Esophagus squamous epithelium (tissue), 4 donors: ENCODE results near the gene LRRN3.

Experiments used
- POLR2A ChIP-seq, 4 donors: fragments of 450-650 bp; IDR thresholded peaks; one replicate each; pipeline ENCODE4 v1.6.1; 2017; ENCODE audit warnings: antibody characterized with exemption in 4 of 4, mild to moderate bottlenecking in 4 of 4, moderate library complexity in 3 of 4
- TF ChIP-seq, protein P1 (sequence below), 6 experiments: fragments of 450-650 bp in 4 of 6; fragments of 200-600 bp in 2 of 6; sonication (generic) in 2 of 6; IDR thresholded peaks; one replicate each; pipeline ENCODE4 v1.5.1; 2016 to 2019; ENCODE audit warnings: antibody characterized with exemption in 6 of 6, mild to moderate bottlenecking in 4 of 6, moderate library complexity in 4 of 6

DNA sequence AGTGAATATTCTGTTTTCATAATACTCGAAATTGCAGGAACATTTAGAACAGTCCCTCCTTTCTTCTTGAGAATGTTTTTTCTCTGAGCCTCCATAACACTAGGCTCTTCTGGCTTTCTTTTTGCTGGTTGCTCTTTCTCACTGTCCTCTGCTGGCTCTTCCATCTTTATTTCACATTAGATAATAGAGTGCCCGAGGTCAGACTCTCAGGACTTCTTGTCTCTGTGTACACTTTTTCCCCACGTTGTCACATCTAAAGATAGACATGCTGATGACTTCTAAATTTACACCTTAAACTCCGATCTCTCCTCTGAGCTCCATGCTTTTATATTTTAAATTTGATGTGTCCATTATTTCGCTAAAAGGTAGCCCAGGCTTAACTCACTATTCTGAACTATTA lies 15.4 kb upstream of the LRRN3 start:
- TF ChIP-seq, protein P1, sequence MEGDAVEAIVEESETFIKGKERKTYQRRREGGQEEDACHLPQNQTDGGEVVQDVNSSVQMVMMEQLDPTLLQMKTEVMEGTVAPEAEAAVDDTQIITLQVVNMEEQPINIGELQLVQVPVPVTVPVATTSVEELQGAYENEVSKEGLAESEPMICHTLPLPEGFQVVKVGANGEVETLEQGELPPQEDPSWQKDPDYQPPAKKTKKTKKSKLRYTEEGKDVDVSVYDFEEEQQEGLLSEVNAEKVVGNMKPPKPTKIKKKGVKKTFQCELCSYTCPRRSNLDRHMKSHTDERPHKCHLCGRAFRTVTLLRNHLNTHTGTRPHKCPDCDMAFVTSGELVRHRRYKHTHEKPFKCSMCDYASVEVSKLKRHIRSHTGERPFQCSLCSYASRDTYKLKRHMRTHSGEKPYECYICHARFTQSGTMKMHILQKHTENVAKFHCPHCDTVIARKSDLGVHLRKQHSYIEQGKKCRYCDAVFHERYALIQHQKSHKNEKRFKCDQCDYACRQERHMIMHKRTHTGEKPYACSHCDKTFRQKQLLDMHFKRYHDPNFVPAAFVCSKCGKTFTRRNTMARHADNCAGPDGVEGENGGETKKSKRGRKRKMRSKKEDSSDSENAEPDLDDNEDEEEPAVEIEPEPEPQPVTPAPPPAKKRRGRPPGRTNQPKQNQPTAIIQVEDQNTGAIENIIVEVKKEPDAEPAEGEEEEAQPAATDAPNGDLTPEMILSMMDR (IDR thresholded peaks at IDR 0.05), result no peak
- TF ChIP-seq POLR2A (IDR thresholded peaks at IDR 0.05), result no peak
